GM19397 (cell line): ENCODE measurements around the gene KIF1A.
"Not testable (repeated sequence)": the region's sequence is repeated elsewhere in the genome, so short reads cannot be mapped to it uniquely, and the experiment has no call there.

Experiments used
- ATAC-seq: cut with Tn5 transposase; IDR thresholded peaks from one replicate; pipeline ENCODE4 v1.9.1; 2021; ENCODE audit warnings: mild to moderate bottlenecking, moderate library complexity; ENCODE audit not compliant: unreplicated experiment

Gene KIF1A

GRCh38 chr2:240789051-240789453 is 31.0 kb downstream of the KIF1A start:
- no peak for ATAC-seq

- ATAC-seq: no peak
Observed at GRCh38 chr2:240788482-240788881, 31.5 kb downstream of the KIF1A start.

DNA sequence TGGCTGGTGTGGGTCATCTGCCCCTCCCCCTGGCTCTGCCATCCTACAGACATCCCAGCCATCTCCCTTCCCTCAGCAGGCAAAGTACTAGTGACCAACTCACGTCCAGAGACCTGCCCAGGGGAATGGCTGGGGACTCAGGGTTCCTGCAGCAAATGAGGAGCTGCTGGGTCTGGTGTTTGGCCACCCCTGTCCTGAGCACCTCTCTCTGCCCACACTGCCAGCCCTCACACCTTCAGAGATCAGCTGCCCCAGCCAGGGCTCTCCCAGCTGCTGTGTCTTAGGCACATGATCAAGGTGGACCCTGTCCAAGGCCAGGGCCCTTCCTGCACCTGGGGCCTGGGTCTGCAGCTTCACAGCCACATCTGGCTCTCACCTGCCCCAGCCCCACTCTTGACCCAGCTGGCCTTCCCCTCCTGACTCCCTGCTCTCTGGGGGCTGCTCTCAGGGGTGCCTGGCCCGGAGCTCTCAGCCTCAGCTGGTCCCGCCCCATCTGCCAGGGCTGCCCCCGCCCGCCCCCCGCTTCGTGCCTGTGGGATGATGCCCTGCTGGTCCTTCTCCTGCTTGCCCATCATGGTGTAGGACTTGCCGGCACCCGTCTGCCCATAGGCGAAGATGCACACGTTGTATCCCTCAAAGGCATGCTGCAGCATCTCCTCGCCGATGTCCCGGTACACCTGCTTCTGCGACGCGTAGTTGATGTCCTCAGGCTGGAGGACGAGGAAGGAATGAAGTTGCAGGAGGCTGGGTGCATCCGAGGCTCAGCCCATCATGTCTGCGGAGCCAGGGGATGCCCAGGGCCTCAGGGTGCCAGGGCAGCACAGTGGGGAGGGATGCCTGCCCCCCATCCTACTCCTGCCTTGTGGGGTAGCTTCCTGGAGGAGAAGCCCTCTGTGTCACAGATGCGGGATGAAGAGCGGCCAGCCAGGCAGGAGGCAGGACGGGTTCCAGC is 32.2 kb downstream of the KIF1A start:
- no peak for ATAC-seq

DNA sequence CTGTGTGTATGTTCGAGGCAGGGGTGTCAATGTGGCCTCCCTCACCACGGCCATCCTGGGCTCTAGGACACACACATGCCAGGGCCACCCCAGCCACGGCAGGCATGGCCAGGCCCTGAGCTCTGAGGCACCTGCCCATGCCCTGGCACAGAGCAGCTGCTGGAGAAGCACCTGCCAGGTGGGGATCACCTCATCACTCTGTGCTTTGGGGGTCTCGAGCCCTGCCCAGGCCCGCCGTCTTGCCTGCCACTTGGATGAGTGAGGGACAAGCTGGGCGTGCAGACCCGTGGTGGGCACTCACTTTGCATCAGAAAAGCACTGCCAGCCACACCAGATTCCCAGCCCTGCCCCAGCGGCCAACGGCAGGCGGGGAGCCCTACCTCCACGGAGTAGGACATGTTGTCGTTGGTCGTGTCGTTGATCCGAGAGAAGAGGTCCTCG is 33.1 kb downstream of the KIF1A start:
- ATAC-seq: no peak

DNA sequence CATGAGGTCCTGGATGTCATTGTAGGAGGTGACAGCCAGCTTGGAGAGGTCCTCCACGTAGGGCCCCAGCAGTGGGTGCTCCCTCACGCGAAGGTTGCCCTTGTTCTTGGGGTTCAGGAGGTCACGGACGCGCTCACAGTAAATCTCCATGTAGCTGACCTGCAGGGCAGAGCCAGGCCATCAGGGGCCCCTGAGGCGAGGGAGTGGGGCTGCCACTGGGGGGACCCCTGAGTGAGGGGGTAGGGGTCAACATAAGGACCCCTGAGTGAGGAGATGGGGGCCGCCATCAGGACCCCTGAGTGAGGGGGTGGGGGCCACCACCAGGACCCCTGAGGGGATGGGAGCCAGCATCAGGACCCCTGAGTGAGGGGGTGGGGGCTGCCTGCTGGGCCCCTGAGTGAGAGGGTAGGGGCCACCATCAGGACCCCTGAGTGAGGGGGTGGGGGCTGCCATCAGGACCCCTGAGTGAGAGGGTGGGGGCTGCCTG is 33.6 kb downstream of the KIF1A start:
- ATAC-seq: no peak

GRCh38 chr2:240785424-240786335 is 34.3 kb downstream of the KIF1A start:
- no peak for ATAC-seq

DNA sequence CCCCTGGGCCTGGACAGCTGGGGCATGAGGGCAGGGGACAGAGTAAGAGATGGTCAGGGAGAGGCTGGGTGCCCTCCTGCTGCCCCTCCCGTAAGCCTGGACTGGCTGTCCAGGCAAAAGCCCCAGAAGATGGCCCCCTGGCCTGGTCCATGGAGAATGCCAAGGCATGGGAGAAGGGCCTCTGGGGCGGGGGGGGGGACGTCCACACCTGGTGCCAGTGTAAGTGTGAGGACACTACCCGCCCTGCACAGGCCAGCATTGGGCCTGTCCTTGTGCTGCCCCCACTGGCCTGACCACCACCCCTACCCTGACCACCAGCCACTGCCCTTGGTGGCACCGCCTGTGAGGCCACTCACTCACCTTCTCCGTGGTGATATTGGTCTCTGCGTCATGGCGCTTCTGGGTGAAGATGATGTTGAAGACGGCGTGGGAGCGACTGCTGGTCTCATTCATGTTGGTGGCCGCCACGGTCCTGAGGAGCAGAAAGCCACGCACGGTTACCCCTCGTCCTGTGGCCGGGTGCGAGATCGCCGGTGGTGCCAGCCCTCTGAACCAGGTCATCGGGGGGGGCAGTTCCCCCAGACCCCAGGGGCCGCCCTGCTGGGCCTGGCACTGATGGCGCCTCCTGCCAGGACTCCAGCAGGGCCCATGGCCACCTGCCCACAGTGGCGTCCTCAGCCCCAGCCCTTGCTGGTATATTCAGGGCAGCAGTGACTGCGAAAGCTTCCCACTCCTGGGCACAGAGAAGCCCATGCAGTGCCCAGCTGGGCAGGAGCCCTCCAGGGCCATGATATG is 35.2 kb downstream of the KIF1A start:
- no peak for ATAC-seq

DNA sequence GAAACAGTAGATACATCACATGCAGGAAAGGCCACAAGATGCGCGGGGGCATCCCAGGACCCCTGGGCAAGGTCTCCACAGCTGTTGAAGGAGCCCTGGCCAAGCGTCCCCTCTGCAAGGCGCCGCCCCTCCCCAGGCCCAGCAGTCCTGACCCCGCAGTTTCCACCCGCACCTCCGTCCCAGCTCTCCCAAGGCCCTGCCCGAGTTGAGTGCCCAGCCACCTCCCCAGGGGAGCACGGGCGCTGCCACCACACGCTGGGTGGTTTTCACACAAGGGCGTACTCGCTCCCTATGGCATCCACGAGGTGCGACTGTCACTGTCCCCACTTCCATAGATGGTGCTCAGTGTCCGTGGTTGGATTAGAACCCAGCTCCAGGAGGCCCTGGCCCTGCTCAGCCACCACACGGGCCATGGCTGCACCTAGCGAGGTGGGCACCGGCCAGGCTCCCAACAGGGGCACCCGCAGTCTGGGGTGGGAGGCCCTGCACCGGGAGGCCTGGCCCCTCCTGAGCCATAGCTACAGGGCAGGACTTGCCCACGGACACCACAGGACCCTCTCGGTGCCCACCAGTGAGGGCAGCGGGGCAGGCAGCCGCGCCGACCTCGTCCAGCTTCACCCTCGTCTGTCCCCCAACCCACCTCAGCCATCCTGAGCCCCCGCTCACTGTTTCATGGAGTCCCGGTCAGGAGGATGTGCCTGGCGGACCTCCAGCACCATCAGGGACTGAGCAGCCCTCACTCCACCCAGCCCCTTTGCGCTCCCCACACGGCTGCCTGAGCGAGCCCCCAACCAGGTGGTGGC is 36.0 kb downstream of the KIF1A start:
- no peak for ATAC-seq

DNA sequence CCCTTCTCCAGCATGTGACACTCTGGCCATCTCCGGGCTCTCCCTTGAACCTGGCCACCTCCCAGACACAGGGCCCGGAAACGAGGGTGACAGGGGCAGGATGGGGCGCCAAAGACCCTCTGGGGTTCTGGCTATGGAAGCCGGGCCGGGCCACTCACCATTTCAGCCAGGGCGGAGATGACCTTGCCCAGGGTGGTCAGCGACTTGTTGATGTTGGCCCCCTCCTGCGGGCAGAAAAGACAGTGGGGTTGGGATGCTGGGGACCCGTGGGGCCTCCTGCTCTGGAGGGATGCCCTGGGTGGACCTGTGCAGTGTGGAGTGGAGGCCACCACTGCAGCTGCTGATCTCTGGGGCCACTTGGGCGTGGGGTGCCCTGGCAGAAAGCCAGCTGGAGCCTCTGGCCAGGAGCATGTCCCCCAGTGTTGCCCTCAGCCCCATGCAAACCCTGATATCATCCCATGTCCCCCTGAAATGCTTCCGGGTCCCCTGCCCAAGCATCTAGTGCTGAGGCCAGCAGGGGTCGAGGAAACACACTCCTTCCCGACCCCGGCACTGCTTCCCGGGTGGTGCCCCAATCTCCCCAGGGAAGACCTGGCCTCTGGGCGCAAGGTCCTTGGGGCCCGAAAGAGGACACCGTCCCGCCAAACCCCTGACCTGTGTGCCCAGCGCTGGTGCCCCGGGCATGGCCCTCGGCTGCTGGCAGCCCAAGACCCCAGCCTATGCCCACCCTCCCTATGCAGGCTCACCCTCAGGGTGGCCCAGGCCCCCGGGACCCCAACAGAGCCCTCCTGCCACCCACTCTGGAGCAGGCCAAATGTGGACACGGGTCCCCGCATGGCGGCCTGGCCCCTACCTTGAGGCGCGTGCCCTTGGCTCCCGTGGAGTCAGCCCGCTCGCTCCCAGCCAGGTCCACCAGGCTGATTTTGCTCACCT is 36.9 kb downstream of the KIF1A start:
- no peak for ATAC-seq

GRCh38 chr2:240782221-240782885 is 37.7 kb downstream of the KIF1A start:
- ATAC-seq: no peak

DNA sequence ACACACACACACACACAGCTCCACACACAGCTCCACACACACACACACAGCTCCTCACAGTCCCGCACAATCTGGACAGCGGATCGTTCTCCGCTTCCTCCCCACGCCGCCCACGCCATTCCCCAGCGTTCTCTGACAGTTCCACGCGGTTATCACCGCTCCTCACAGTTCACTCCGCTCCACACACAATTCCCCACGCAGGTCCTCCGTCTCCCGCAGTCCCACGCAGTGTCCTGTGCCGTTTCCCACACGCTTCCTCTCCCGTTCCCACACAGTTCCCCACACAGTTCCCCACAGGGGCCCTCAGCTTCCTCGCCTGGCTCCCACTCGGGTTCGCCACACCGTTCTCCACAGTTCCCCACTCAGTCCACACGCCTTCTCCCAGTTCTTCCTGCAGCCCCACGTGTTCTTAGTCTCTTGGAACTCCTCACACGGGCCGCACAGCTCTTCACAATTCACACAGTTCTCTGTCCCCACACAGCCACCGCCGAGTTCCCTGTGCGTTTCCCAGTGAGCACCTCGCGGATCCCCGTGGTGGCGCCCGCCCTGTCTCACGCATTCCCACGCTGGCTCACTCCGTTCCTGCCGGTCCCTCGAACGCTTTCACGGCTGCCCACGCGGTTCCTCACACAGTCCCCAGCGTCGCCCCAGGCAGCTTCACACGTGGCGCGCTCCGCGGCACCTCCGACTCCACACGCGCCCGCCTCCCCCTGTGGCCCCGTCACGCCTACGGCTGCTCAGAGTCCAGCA is 38.4 kb downstream of the KIF1A start:
- no peak for ATAC-seq

- no peak for ATAC-seq
Observed at GRCh38 chr2:240780023-240780700, 39.9 kb downstream of the KIF1A start.

GRCh38 chr2:240779250-240779832 is 40.7 kb downstream of the KIF1A start:
- ATAC-seq: not testable (repeated sequence)

DNA sequence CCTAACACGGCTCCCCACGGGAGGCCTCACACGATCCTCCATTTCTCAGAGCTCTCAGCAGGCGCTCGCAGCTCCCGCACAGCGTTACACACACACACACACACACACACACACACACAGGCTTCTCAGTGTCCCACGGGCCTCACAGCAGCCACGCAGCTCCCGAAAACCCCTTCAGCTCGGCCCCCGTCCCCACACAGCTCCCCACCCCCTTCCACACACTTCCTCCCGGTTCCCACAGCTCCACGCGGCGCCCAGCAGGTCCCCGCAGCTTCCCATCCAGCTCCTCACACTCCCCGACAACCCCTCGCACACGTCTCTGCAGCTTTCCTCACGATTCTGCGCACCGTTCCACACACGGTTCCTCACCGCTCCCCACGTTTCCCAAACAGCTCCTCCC is 41.6 kb downstream of the KIF1A start:
- ATAC-seq: no peak

DNA sequence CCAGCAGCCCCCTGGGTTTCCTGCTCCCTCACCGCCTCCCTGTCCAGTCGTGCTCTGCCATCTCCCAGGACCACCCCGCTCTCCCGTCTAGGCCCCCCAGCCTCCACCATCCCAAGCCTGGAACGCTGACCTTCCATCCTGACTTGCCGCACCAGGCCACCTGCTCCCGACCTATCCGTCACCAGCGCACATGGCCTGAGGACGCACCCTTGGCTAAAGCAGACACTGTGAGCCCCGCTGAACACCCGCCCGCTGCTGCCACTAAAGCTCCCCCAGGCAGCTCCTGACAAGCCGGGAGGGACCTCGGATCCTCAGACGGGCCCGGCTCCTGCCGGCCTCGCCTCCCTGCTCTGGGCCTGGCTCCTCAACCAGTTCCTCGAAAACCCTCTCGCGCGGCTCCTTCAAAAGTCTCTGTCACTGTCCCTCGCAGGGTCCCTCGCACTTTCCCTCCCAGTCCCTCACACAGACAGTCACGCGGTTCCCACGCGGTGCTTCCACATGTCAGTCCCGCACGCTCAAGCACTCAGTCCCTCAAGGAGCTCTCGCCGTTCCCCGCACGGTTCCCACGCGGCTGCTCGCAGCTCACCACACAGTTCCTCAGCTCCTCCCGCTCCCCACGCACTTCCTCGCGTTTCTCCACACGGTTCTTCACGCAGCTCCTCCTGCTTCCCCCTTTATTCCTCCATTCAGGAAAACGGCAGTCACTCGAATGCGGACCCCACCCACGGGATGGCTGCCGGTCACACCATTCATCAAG is 42.4 kb downstream of the KIF1A start:
- no peak for ATAC-seq

- no peak for ATAC-seq
Observed at GRCh38 chr2:240775905-240776304, 44.1 kb downstream of the KIF1A start.
